Spinal cord (tissue), 10 donors: ENCODE results near the gene ZNF618. TPM values are rescaled to one million over a fixed set of nuclear protein-coding genes. Genes with fewer than 3 reads are reported as not detected.

ENCODE experiments used
- DNase-seq, 6 donors: peaks; one replicate each; pipeline versions ENCODE4 v3.0.0 to v3.0.0-alpha.2; 2013 to 2015; ENCODE audit warnings: low spot score in 6 of 6, low read depth in 4 of 6
- H3K27ac ChIP-seq: one replicate; pipeline ENCODE4 v1.5.1; 2013; ENCODE audit warnings: low read depth, low read length, control low read depth
- H3K27me3 ChIP-seq: one replicate; pipeline ENCODE4 v1.6.1; 2013; ENCODE audit warnings: low read length; ENCODE audit not compliant: control insufficient read depth, insufficient read depth
- H3K36me3 ChIP-seq: one replicate; pipeline ENCODE4 v1.6.1; 2013; ENCODE audit warnings: low read length; ENCODE audit not compliant: control insufficient read depth, insufficient read depth
- H3K4me1 ChIP-seq: one replicate; pipeline ENCODE4 v1.6.1; 2013; ENCODE audit warnings: low read length; ENCODE audit not compliant: control insufficient read depth, insufficient read depth
- H3K4me3 ChIP-seq: one replicate; pipeline ENCODE4 v1.5.1; 2013; ENCODE audit warnings: low read depth, low read length, control low read depth
- H3K9me3 ChIP-seq: one replicate; pipeline ENCODE4 v1.6.1; 2013; ENCODE audit warnings: low read length; ENCODE audit not compliant: control insufficient read depth, insufficient read depth
- WGBS: methylation state at CpG from one replicate; pipeline ENCODE4 v1.1.5; 2013; ENCODE audit warnings: missing lambda C conversion rate; ENCODE audit not compliant: insufficient coverage; 5-methylcytosine and 5-hydroxymethylcytosine counted together
- long read RNA-seq, 4 donors: transcript quantifications; one replicate each; lab custom pipeline, GENCODE V29; 2026
- polyA plus RNA-seq, 2 donors: library from polyadenylated mRNA; unstranded; fragments of 120-200 nt; gene quantifications; one replicate each; pipeline ENCODE4 v1.2.1, GENCODE V29; 2013; ENCODE audit not compliant: insufficient read length in 2 of 2
- total RNA-seq, 2 donors: library from RNA; depleted of rRNA in 1 of 2; stranded (reverse); fragments of 120-200 nt in 1 of 2; fragments of >200 nt in 1 of 2; gene quantifications; one replicate each; pipeline versions ENCODE4 v1.2.3 to v1.2.4, GENCODE V29; 2013 to 2014
- donor health status: healthy.

The ZNF618 gene
- total RNA-seq (10 to 100 TPM in 1 of 2 donors, 1 to 10 TPM in 1; 7.7 to 13.8 TPM), polyA plus RNA-seq (10 to 100 TPM; 17.0 TPM)
- long read RNA-seq, donor 1, full-length matches to known transcripts, result 1 of 16 reads
- long read RNA-seq, donor 1, partial matches to known transcripts, result 15 of 16 reads
- long read RNA-seq, donor 1, other reads (novel, unspliced or antisense), result 0 of 16 reads
- long read RNA-seq, donor 2, result 0 reads
- long read RNA-seq, donor 3, result 0 reads
- long read RNA-seq, donor 4, full-length matches to known transcripts, result 1 of 1 reads
- long read RNA-seq, donor 4, partial matches to known transcripts, result 0 of 1 reads
- long read RNA-seq, donor 4, other reads (novel, unspliced or antisense), result 0 of 1 reads

DNA sequence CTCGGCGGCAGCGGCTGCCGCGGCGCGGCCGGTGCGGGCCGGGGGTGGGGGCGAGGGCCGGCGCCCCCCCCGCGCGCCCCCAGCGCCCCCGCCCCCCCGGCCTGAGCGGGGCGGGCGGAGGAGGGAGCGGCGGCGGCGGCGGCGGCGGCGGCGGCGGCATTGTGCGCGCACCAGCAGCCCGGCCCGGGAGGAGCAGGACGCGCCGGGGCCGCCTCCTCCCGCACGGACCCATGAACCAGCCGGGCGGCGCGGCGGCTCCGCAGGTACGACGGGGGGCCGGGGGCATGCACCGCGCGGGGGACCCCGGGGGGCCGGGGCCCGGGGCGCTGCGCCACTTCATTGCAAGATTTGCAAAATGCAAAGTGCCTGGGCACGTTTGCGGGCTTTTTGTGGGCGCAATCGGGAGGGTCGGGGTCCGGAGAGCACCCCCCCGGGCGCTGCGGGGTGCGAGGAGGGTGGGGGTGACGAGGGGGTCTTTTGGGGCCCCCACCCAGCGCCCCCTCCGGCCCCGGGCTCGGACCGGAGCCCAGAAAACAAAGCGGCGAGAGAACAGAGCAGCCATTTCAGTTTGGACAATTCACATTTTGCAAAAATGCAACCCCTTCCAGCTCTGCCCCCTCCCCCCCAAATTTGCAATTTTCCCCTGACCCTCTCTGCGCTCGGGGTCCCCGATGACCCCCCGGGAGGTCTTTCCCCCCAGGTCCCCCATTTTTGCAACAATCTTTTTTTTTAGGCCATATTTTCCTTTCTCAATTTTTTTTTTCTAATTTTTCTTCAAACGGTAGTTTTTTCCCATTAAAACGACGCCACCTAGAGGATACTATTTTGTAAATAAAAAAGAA is at the start of gene ZNF618:
ZNF618 (plus strand) TSS at position 159 of the 842 bp plus-strand sequence; CDS start at position 231, 72 bp downstream.
- peak in 4 of 6 donors; percentile 17 to 78 (median 54) for DNase-seq
- Histone ChIP-seq H3K36me3 (no peaks in the 10 kb centered on the region), H3K27ac (peak within 1 kb of the TSS; percentile 52), H3K27me3 (no peaks in the 10 kb centered on the region), H3K4me3 (peak within 1 kb of the TSS; percentile 67), H3K4me1 (peaks cover under 1% of the 10 kb centered on the region), H3K9me3 (no peaks in the 10 kb centered on the region)
- WGBS, result under 1% methylated on average over 73 of the region's 84 CpGs

GRCh38 chr9:113828221-113828620 is 47.9 kb upstream of the ZNF618 start:
- H3K27me3 ChIP-seq, result no peaks in the 10 kb centered on the region
- no peak overlapping the region for H3K27ac ChIP-seq
- no CpG with 5 or more reads among the region's 1 CpG for WGBS
- DNase-seq, result no peak
- H3K36me3 ChIP-seq, result no peaks in the 10 kb centered on the region
- H3K9me3 ChIP-seq, result peaks cover 2% of the 10 kb centered on the region
- no peak overlapping the region for H3K4me3 ChIP-seq
- H3K4me1 ChIP-seq, result no peaks in the 10 kb centered on the region

- H3K27me3 ChIP-seq, result no peaks in the 10 kb centered on the region
- H3K36me3 ChIP-seq, result no peaks in the 10 kb centered on the region
- H3K4me1 ChIP-seq, result no peaks in the 10 kb centered on the region
- H3K27ac ChIP-seq, result no peak overlapping the region
- no peak for DNase-seq
- no CpG with 5 or more reads among the region's 3 CpGs for WGBS
- H3K9me3 ChIP-seq, result peaks cover 3% of the 10 kb centered on the region
- no peak overlapping the region for H3K4me3 ChIP-seq
Observed at GRCh38 chr9:113837334-113837733, 38.8 kb upstream of the ZNF618 start.

- WGBS, result no CpG with 5 or more reads among the region's 3 CpGs
- DNase-seq, result no peak
Observed at GRCh38 chr9:113842086-113842485, 34.0 kb upstream of the ZNF618 start.

GRCh38 chr9:113844466-113844865 is 31.6 kb upstream of the ZNF618 start:
- peak in 3 of 6 donors; percentile 9 to 48 (median 47) for DNase-seq
- no peak overlapping the region for H3K4me3 ChIP-seq
- H3K9me3 ChIP-seq, result peaks cover 1% of the 10 kb centered on the region
- no CpG with 5 or more reads among the region's 1 CpG for WGBS
- no peaks in the 10 kb centered on the region for H3K27me3 ChIP-seq
- no peaks in the 10 kb centered on the region for H3K36me3 ChIP-seq
- H3K27ac ChIP-seq, result no peak overlapping the region
- H3K4me1 ChIP-seq, result no peaks in the 10 kb centered on the region

More at GRCh38 chr9:113842086-113842485, 34.0 kb upstream of the ZNF618 start:
- H3K36me3 ChIP-seq, result no peaks in the 10 kb centered on the region
- peaks cover 1% of the 10 kb centered on the region for H3K9me3 ChIP-seq
- H3K4me3 ChIP-seq, result no peak overlapping the region
- H3K27me3 ChIP-seq, result no peaks in the 10 kb centered on the region
- no peak overlapping the region for H3K27ac ChIP-seq
- no peaks in the 10 kb centered on the region for H3K4me1 ChIP-seq

- WGBS, result 77% methylated on average over 13 of the region's 25 CpGs
- no peak for DNase-seq
- H3K4me3 ChIP-seq, result no peak overlapping the region
- H3K36me3 ChIP-seq, result no peaks in the 10 kb centered on the region
- no peaks in the 10 kb centered on the region for H3K27me3 ChIP-seq
- no peaks in the 10 kb centered on the region for H3K9me3 ChIP-seq
- no peaks in the 10 kb centered on the region for H3K4me1 ChIP-seq
- no peak overlapping the region for H3K27ac ChIP-seq
Observed at GRCh38 chr9:113851359-113851758, 24.8 kb upstream of the ZNF618 start.

DNA sequence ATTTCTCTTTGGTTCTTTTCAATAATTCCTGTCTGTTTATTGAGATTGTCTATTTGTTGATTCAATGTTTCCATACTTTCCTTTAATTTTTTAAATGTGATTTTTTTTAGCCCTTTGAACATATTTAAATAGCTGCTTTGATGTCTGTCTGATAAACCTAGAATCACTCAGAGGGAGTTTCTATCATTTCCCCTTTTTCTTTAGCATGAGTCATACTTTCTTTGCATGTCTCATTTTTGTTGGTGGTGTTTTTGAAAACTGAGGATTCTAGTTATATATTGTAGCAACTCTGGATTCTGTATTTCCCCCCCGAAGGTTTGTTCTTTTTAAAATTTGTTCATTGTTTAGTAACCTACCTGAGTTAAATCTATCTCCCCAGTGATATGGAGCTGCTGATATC is 24.2 kb upstream of the ZNF618 start:
- H3K9me3 ChIP-seq, result no peaks in the 10 kb centered on the region
- DNase-seq, result no peak
- H3K4me3 ChIP-seq, result no peak overlapping the region
- no peaks in the 10 kb centered on the region for H3K36me3 ChIP-seq
- H3K27me3 ChIP-seq, result no peaks in the 10 kb centered on the region
- H3K27ac ChIP-seq, result no peak overlapping the region
- no CpG with 5 or more reads among the region's 1 CpG for WGBS
- no peaks in the 10 kb centered on the region for H3K4me1 ChIP-seq

GRCh38 chr9:113853333-113853732 is 22.8 kb upstream of the ZNF618 start:
- Histone ChIP-seq H3K4me3 (no peak overlapping the region), H3K27ac (no peak overlapping the region), H3K4me1 (no peaks in the 10 kb centered on the region), H3K9me3 (no peaks in the 10 kb centered on the region), H3K27me3 (no peaks in the 10 kb centered on the region), H3K36me3 (no peaks in the 10 kb centered on the region)
- no CpG with 5 or more reads among the region's 2 CpGs for WGBS
- no peak for DNase-seq

- H3K9me3 ChIP-seq, result no peaks in the 10 kb centered on the region
- 86% methylated on average over 2 of the region's 2 CpGs for WGBS
- no peaks in the 10 kb centered on the region for H3K4me1 ChIP-seq
- H3K27me3 ChIP-seq, result no peaks in the 10 kb centered on the region
- DNase-seq, result no peak
- no peaks in the 10 kb centered on the region for H3K36me3 ChIP-seq
- no peak overlapping the region for H3K27ac ChIP-seq
- no peak overlapping the region for H3K4me3 ChIP-seq
Observed at GRCh38 chr9:113854310-113854709, 21.8 kb upstream of the ZNF618 start.
